Left kidney (tissue), 2 donors: ENCODE results near the gene TCN2. TPM values are rescaled to one million over a fixed set of nuclear protein-coding genes. Genes with fewer than 3 reads are reported as not detected.
"Not testable (repeated sequence)": the region's sequence is repeated elsewhere in the genome, so short reads cannot be mapped to it uniquely, and the experiment has no call there.

Source experiments
- DNase-seq: peaks from one replicate; pipeline ENCODE4 v3.0.0-alpha.2; 2013
- polyA plus RNA-seq: library from polyadenylated mRNA; unstranded; fragments of 120-200 nt; gene quantifications from one replicate; pipeline ENCODE4 v1.2.1, GENCODE V29; 2013; ENCODE audit not compliant: insufficient read length

TCN2 gene
- polyA plus RNA-seq, 1 donor: 65.2 TPM

DNA sequence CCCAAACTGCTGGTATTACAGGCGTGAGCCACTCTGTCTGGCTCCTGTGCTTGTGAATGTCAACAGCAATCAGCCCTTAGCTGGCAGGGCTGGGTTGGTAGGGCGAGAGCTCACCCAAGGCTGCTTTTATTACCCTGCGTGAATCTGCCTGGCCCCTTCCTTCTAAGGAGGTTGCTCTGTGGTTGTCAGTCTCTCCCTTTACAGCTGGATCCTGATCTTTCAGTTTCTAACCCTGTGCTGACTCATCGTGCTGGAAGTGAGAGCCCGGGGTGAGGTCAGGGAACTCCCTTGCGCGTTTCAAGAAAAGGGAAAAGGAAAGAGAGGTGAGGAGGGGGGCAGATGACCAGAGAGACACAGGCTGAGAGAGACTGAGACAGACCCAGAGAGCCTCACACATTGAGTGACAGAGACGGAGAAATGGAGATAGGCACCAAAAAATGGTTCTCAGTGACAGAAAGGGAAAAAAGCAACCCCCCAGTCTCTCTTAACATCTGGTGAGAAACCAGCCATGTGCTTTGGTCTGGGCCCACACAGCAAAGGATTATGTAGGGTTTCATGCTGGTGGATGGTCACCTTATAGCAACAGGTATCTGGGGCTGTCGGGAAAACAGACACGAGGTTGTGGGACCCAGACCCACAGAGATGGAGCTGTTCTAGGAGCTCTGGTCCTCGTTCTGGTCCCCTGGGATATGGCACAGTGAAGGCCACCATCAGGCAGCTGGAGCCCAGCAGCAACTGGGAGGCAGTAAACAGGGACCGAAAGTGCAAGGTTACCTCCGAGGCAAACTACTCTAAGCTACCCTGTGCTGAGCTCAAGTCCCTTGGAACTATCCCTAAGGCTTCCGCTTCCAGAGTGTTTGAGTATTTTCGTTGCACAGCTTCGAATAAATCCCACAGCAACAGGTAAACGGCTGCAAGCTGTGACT is 2.5 kb downstream of the TCN2 start:
- no peak for DNase-seq

DNA sequence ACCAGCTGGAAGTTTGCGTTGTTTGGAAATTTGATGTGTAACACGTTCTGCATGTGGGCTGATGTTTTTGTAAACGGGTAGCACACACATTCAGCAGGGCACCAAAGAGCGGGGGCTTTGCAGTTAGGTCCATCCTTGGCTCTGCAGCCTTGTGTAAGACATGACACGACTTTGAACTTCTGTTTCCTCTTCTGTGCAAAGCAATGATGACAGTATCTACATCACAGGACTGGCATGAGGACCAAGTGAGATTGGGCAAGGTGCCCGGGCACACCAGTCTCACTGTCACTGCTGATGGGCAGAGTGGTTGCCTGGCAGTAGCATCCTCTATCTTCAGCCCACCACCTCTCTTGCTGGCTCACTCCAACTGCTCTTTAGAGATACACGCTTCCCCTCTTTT is 3.3 kb downstream of the TCN2 start:
- DNase-seq: no peak

DNA sequence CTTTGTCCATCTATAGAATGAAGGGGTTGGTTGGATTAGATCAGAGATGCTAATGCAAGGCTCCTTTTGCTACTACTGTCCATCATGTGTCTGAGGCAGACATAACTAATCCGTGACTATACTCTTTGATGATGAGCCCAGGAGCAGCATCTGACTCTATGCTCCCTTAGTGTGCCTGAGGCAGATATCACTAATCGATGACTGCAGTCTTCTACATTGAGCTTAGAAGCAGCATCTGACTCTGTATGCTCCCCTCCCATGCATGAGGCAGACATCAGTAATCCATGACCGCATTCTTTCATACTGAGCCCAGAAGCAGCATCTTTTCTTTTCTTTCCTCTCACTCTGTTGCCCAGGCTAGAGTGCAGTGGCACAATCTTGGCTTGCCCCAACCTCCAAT is 4.2 kb downstream of the TCN2 start:
- DNase-seq: no peak

GRCh38 chr22:30612789-30613188 is 5.8 kb downstream of the TCN2 start:
- DNase-seq: no peak

GRCh38 chr22:30614268-30614667 is 7.3 kb downstream of the TCN2 start:
- DNase-seq: no peak

DNA sequence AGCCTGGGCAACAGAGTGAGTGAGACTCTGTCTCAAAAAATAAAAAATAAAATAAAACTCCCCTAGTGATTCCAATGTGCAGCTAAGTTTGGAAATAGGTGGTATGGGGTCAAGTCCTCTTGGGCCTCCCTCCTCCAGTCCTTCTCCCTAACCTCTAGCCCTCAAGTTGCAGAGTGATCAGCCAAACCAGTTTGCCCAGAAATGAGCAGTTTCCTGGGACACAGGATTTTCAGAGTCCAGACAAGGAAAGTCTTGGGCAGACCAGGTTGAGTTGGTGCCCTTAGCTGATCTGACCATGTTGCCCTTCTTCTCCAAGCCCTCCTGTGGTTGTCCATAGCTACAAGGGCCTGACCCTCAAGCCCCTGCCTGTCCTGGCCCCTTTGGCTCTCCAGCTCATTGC is 7.9 kb downstream of the TCN2 start:
- no peak for DNase-seq

DNA sequence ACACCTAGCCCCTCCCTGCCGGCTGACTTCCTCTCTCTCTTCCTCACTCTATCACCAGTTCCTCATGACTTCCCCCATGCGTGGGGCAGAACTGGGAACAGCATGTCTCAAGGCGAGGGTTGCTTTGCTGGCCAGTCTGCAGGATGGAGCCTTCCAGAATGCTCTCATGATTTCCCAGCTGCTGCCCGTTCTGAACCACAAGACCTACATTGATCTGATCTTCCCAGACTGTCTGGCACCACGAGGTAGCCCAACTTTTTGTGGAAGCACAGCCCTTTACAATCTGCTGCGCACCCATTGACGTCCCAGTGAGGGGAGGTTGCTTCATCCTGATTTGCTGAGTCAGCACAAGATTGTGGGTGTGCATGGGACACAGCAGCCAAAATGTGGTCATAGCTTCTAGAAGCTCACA is 8.6 kb downstream of the TCN2 start:
- DNase-seq: no peak

DNA sequence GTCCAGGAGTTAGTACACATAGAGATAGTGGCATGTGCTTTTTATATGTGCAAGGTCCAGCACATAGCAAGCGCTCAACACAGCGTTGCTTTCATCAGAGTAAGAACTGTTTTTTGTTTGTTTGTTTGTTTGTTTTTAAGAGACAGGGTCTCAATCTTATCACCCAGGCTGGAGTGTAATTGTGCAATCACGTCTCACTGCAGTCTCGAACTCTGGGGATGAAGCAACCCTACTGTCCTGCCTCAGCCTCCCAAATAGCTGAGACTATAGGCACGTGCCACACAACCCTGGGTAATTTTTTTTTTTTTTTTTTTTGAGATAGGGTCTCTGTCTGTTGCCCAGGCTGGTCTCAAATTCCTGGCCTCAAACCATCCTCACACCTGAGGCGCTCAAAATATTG is 10.8 kb downstream of the TCN2 start:
- DNase-seq: no peak

DNA sequence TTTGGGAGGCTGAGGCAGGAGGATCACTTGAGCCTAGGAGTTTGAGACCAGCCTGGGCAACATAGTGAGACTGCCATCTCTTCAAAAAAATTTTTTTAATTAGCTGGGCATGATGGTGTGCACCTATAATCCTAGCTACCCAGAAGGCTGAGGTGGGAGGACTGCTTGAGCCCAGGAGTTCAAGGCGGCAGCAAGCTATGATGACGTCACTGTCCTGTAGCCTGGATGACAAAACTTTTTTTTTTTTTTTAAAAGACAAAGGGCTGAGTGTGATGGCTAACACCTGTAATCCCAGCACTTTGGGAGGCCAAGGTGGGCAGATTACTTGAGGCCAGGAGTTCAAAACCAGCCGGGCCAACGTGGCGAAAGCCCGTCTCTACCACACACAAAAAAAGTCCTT is 12.9 kb downstream of the TCN2 start:
- DNase-seq: not testable (repeated sequence)

GRCh38 chr22:30626413-30626812 is 19.4 kb downstream of the TCN2 start:
- no peak for DNase-seq

- no peak for DNase-seq
Observed at GRCh38 chr22:30627471-30627870, 20.5 kb downstream of the TCN2 start.

DNA sequence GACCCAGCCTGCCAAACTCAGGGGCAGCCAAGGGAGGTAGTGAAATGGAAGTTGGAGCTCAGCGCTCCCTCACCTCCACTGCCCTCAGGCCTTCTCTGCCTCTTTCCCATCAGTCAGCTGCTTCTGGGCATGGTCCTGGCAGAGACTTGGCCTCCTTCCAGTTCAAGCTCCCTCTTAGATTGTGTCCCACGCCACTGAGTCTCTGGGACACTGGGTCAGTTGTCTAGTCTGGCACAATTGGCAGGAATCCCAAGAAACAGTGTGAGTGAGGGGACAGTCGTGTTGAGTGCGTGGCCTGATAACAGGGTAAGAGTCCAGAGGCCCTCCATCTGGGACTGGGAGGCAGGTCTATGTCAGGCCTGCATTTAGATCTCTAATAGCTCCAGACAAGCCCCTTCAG is 21.5 kb downstream of the TCN2 start:
- DNase-seq: no peak

- DNase-seq: not testable (repeated sequence)
Observed at GRCh38 chr22:30631469-30631868, 24.5 kb downstream of the TCN2 start.

GRCh38 chr22:30634471-30635233 is 27.7 kb downstream of the TCN2 start:
- peak; percentile 78 for DNase-seq

DNA sequence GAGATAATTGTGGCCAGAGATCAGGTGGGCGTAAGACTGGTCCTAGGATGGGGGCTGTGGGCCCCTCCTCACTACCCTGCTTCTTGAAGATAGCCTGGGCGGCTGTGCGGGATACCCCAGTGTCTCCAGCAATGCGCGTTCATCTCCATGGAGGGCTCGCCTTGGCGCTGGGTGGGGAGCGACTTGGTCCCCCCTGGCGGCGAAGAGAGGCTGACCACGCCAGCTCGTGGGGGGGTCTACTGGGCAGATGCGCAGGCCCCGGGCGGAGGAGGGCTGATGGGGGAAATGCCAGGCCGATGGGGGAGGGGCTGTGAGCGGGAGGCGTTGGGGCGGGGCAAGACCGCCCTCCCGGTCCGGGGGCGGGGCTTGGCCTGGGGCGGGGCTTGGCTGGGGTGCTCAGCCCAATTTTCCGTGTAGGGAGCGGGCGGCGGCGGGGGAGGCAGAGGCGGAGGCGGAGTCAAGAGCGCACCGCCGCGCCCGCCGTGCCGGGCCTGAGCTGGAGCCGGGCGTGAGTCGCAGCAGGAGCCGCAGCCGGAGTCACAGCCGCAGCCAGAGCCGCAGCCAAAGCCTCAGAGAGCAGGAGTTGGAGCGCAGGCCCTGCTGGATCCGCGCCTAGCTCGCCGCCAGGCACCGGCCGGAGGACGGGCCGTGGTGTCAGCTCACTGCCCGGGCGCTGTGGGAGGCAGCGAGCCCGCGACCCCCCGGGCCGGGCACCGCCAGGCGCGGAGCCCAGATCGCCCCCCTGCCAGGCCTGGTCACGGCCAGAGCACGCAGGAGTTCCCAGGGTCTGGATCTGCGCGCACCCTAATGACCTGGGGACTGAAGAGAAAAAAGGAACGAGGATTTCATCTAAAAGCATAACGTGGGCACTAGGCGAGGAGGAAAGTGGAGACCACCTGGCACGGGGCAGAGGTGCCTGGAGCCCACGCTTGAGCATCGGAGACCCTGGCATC is 28.6 kb downstream of the TCN2 start, which contains the start of gene SLC35E4:
Gene SLC35E4, plus strand, starts transcription at position 509 of the 953 bp plus-strand sequence. CDS start 670 bp downstream, outside the sequence.
- DNase-seq: peak; percentile 88

DNA sequence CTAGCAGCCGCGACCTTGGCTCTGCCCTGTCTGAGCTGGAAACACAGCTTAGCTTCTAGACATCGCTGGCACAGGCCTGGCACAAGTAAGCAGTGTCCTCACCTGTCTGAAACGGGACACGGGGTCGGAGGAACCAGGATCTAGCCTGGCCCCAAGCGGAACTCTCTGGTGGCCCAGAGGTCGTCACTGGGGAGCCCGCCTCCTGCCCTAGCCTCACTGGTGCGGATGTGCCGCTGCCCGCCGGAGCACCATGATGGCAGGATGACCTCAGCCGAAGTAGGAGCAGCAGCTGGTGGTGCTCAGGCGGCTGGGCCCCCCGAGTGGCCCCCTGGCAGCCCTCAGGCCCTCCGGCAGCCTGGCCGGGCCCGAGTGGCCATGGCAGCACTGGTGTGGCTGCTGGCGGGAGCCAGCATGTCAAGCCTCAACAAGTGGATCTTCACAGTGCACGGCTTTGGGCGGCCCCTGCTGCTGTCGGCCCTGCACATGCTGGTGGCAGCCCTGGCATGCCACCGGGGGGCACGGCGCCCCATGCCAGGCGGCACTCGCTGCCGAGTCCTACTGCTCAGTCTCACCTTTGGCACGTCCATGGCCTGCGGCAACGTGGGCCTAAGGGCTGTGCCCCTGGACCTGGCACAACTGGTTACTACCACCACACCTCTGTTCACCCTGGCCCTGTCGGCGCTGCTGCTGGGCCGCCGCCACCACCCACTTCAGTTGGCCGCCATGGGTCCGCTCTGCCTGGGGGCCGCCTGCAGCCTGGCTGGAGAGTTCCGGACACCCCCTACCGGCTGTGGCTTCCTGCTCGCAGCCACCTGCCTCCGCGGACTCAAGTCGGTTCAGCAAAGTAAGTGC is 29.5 kb downstream of the TCN2 start:
- no peak for DNase-seq

GRCh38 chr22:30637701-30638114 is 30.7 kb downstream of the TCN2 start:
- no peak for DNase-seq

DNA sequence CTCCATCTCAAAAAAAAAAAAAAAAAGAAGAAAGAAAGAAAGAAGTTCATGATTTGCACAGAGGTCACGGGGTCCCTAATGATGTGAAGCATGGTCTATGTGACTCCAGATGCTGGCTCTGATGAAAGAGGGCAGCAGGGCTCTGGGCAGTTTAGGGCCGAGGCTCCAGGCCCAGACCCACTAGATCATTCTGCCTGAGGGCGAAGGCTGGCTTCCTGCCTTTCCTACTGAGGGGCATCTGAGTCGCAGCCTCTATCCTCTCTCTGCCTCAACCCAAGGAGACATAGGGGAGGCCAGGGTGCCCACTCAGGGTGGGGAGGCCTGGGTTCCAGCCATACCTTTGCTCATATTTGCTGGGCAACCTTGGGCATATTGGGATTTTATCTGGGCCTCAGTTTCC is 33.4 kb downstream of the TCN2 start:
- no peak for DNase-seq

DNA sequence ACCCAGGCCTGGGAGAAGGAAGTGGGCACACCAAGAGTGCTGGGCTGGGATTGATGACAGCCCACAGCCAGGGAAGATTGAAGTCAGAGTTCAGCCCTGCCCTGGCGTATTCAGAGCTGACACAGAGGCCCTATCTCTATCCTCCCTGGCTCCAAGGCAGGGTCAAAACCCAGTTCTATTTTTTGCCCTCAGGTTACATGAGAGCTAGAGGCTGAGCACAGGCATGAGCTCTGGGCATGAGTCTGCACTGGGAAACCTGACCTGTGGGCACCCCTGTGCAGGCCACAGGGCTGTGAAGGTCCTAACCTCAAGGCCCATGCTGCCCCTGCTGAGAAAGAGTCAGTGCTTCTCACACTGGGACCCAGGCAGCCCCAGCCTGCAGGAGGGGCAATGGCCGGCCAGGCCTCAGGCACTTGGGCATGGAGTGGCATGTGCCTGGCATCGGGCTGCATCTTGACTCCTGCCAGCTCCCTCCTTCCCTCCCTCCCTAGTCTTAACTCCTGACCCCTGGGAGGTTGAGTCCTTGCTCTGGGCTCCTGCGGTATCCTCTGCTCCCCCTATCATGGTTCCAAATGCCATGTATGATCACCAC is 34.0 kb downstream of the TCN2 start:
- DNase-seq: no peak

GRCh38 chr22:30643055-30643875 is 36.3 kb downstream of the TCN2 start:
- DNase-seq: no peak
